Liver (tissue), 9 donors: ENCODE data around the gene MAB21L4. TPM values are rescaled to one million over a fixed set of nuclear protein-coding genes. Genes with fewer than 3 reads are reported as not detected.

Experiments used
- DNase-seq: peaks from one replicate; pipeline ENCODE4 v3.0.0-alpha.2; 2017; ENCODE audit warnings: low spot score
- H3K27ac ChIP-seq, 2 donors: one replicate each; pipeline ENCODE4 v1.7.0; 2013; ENCODE audit warnings: inconsistent platforms in 2 of 2, low read length in 2 of 2, control low read depth in 1 of 2, low read depth in 1 of 2, mild to moderate bottlenecking in 1 of 2
- H3K27me3 ChIP-seq, 4 donors: one replicate each; pipeline versions ENCODE4 v1.6.1 to v1.7.0; 2013; ENCODE audit warnings: low read length in 3 of 4, inconsistent platforms in 1 of 4, mild to moderate bottlenecking in 1 of 4, moderate library complexity in 1 of 4; ENCODE audit not compliant: control insufficient read depth in 4 of 4, insufficient read depth in 4 of 4
- H3K36me3 ChIP-seq, 4 donors: one replicate each; pipeline versions ENCODE4 v1.6.1 to v1.7.0; 2013; ENCODE audit warnings: low read length in 3 of 4, mild to moderate bottlenecking in 3 of 4, low read depth in 1 of 4, moderate library complexity in 1 of 4; ENCODE audit not compliant: control insufficient read depth in 4 of 4, insufficient read depth in 3 of 4
- H3K4me1 ChIP-seq, 4 donors: one replicate each; pipeline versions ENCODE4 v1.6.1 to v1.7.0; 2013; ENCODE audit warnings: low read length in 3 of 4, mild to moderate bottlenecking in 3 of 4, moderate library complexity in 1 of 4; ENCODE audit not compliant: control insufficient read depth in 4 of 4, insufficient read depth in 4 of 4
- H3K4me3 ChIP-seq, 3 donors: one replicate each; pipeline versions ENCODE4 v1.6.1 to v1.7.0; 2013; ENCODE audit warnings: low read length in 3 of 3, control low read depth in 1 of 3, low read depth in 1 of 3, mild to moderate bottlenecking in 1 of 3
- H3K9ac ChIP-seq, 2 donors: one replicate each; pipeline ENCODE4 v1.7.0; 2013; ENCODE audit warnings: low read length in 2 of 2, mild to moderate bottlenecking in 2 of 2, moderate library complexity in 2 of 2, control low read depth in 1 of 2, low read depth in 1 of 2
- H3K9me3 ChIP-seq, 4 donors: one replicate each; pipeline versions ENCODE4 v1.6.1 to v1.7.0; 2013; ENCODE audit warnings: low read length in 3 of 4; ENCODE audit not compliant: control insufficient read depth in 4 of 4
- ATF3 ChIP-seq: IDR thresholded peaks from 2 replicates; pipeline ENCODE4 v1.6.1; 2016; ENCODE audit warnings: antibody characterized with exemption
- CTCF ChIP-seq: fragments of 150-350 bp; IDR thresholded peaks from 2 replicates; pipeline ENCODE4 v1.5.1; 2017; ENCODE audit warnings: improper control_type of control experiment, low read depth, low read length; ENCODE audit not compliant: missing input control
- EGR1 ChIP-seq, 2 donors: IDR thresholded peaks; 2 replicates each; pipeline ENCODE4 v1.6.1; 2016 to 2018; ENCODE audit warnings: antibody characterized with exemption in 2 of 2, low read depth in 2 of 2
- FOXA1 ChIP-seq: IDR thresholded peaks from 2 replicates; pipeline ENCODE4 v1.6.1; 2016; ENCODE audit warnings: antibody characterized with exemption
- FOXA2 ChIP-seq: IDR thresholded peaks from 2 replicates; pipeline ENCODE4 v1.6.1; 2016; ENCODE audit warnings: antibody characterized with exemption
- HNF4A ChIP-seq, 2 donors: conservative IDR thresholded peaks; 2 replicates each; pipeline ENCODE4 v1.6.1; 2016; ENCODE audit warnings: antibody characterized with exemption in 2 of 2, mild to moderate bottlenecking in 2 of 2
- JUND ChIP-seq, 2 donors: IDR thresholded peaks; 2 replicates each; pipeline ENCODE4 v1.6.1; 2016; ENCODE audit warnings: antibody characterized with exemption in 2 of 2
- MAX ChIP-seq: IDR thresholded peaks from 2 replicates; pipeline ENCODE4 v1.6.1; 2016; ENCODE audit warnings: antibody characterized with exemption
- NR2F2 ChIP-seq: IDR thresholded peaks from 2 replicates; pipeline ENCODE4 v1.6.1; 2016; ENCODE audit warnings: antibody characterized with exemption
- RAD21 ChIP-seq, 2 donors: IDR thresholded peaks; 2 replicates each; pipeline ENCODE4 v1.6.1; 2016; ENCODE audit warnings: antibody characterized with exemption in 2 of 2, mild to moderate bottlenecking in 2 of 2
- RXRA ChIP-seq, 2 donors: IDR thresholded peaks; 2 replicates each; pipeline ENCODE4 v1.6.1; 2017 to 2018; ENCODE audit warnings: antibody characterized with exemption in 2 of 2, mild to moderate bottlenecking in 1 of 2
- SP1 ChIP-seq: IDR thresholded peaks from 2 replicates; pipeline ENCODE4 v1.6.1; 2018; ENCODE audit warnings: antibody characterized with exemption, mild to moderate bottlenecking
- YY1 ChIP-seq: IDR thresholded peaks from 2 replicates; pipeline ENCODE4 v1.6.1; 2016; ENCODE audit warnings: antibody characterized with exemption, mild to moderate bottlenecking
- ZBTB33 ChIP-seq: IDR thresholded peaks from 2 replicates; pipeline ENCODE4 v1.6.1; 2016; ENCODE audit warnings: antibody characterized with exemption
- WGBS: extraction: QIAGEN DNeasy Blood & Tissue Kit; methylation state at CpG from one replicate; pipeline ENCODE4 v1.1.7; 2013; 5-methylcytosine and 5-hydroxymethylcytosine counted together
- polyA plus RNA-seq, 2 donors: library from polyadenylated mRNA; stranded (reverse) in 1 of 2; unstranded in 1 of 2; fragments of 200-250 nt in 1 of 2; fragments of >200 nt in 1 of 2; fragmentation: Nextera tagmentation in 1 of 2; extraction: Ambion mirVana in 1 of 2; gene quantifications; one replicate each; pipeline versions ENCODE4 v1.2.1 to v1.2.3, GENCODE V29; 2013 to 2015
- total RNA-seq, 2 donors: library from RNA; depleted of rRNA; stranded (reverse); fragments of >200 nt; gene quantifications; one replicate each; pipeline ENCODE4 v1.2.3, GENCODE V29; 2014
- donor health status: healthy.
- donor health status: healthy.
- donor health status: healthy.
- donor health status: healthy.
- donor health status: healthy.

MAB21L4 gene
- total and polyA plus RNA-seq, 4 donors, result 0.59 to 8.8 (median 1.1) TPM

GRCh38 chr2:240887631-240888030 is 8.3 kb downstream of the MAB21L4 start:
- H3K4me1 ChIP-seq, result peaks cover 19 to 71% (median 65%) of the 10 kb centered on the region in 4 donors
- no peak overlapping the region for H3K27ac ChIP-seq
- 70% methylated on average over 4 of the region's 4 CpGs for WGBS
- no peaks in the 10 kb centered on the region for H3K27me3 ChIP-seq
- H3K9ac ChIP-seq, result no peak overlapping the region
- no peak overlapping the region for H3K4me3 ChIP-seq
- H3K36me3 ChIP-seq, result peaks cover 3 to 11% (median 4%) of the 10 kb centered on the region in 4 donors
- TF ChIP-seq RXRA (IDR thresholded peaks at IDR 0.05) (no peak), JUND (IDR thresholded peaks at IDR 0.05) (no peak), FOXA1 (no peak), NR2F2 (no peak)
- no peaks in the 10 kb centered on the region for H3K9me3 ChIP-seq
- no peak for DNase-seq

- 52% methylated on average over 18 of the region's 18 CpGs for WGBS
- DNase-seq, result no peak
- Histone ChIP-seq H3K27me3 (no peaks in the 10 kb centered on the region), H3K36me3 (peaks cover 3 to 11% (median 4%) of the 10 kb centered on the region in 4 donors), H3K4me1 (peaks cover 19 to 72% (median 65%) of the 10 kb centered on the region in 4 donors), H3K27ac (peak overlapping the region; percentile 49 to 76), H3K4me3 (no peak overlapping the region), H3K9me3 (no peaks in the 10 kb centered on the region), H3K9ac (no peak overlapping the region)
- TF ChIP-seq FOXA2, result peak; percentile 74
- peak; percentile 2 for TF ChIP-seq CTCF
- TF ChIP-seq EGR1 (IDR thresholded peaks at IDR 0.05; ENCODE audit: low read depth in 2 of 2), result no peak
- TF ChIP-seq JUND (IDR thresholded peaks at IDR 0.05), result peak in 1 of 2 donors; percentile 57
- peak; percentile 21 for TF ChIP-seq FOXA1
- TF ChIP-seq RAD21 (IDR thresholded peaks at IDR 0.05), result no peak
- TF ChIP-seq NR2F2, result no peak
- TF ChIP-seq RXRA (IDR thresholded peaks at IDR 0.05), result peak; percentile 65 to 83
- TF ChIP-seq SP1, result peak; percentile 44
- TF ChIP-seq HNF4A (conservative IDR thresholded peaks at IDR 0.05), result peak; percentile 42 to 69
- TF ChIP-seq YY1, result peak; percentile 54
- peak; percentile 96 for TF ChIP-seq MAX
- TF ChIP-seq ATF3, result peak; percentile 78
Measured at GRCh38 chr2:240886678-240887609, 9.0 kb downstream of the MAB21L4 start.

- Histone ChIP-seq H3K9ac (no peak overlapping the region), H3K4me1 (peaks cover 21 to 74% (median 66%) of the 10 kb centered on the region in 4 donors), H3K27me3 (no peaks in the 10 kb centered on the region), H3K9me3 (no peaks in the 10 kb centered on the region), H3K27ac (peak overlapping the region; percentile 49 to 76), H3K36me3 (peaks cover 3 to 11% (median 4%) of the 10 kb centered on the region in 4 donors), H3K4me3 (no peak overlapping the region)
- no peak for DNase-seq
- TF ChIP-seq ZBTB33 (peak; percentile 43), YY1 (no peak)
- 32% methylated on average over 5 of the region's 5 CpGs for WGBS
Measured at GRCh38 chr2:240886023-240886565, 9.9 kb downstream of the MAB21L4 start.
